HG02870 (cell line): ENCODE results near the gene ROR2.

Source experiments
- ATAC-seq: cut with Tn5 transposase; IDR thresholded peaks from one replicate; pipeline ENCODE4 v1.9.1; 2021; ENCODE audit warnings: mild to moderate bottlenecking, moderate library complexity; ENCODE audit not compliant: unreplicated experiment

The ROR2 gene

GRCh38 chr9:91843623-91844148 is 106.3 kb downstream of the ROR2 start:
- no peak for ATAC-seq

DNA sequence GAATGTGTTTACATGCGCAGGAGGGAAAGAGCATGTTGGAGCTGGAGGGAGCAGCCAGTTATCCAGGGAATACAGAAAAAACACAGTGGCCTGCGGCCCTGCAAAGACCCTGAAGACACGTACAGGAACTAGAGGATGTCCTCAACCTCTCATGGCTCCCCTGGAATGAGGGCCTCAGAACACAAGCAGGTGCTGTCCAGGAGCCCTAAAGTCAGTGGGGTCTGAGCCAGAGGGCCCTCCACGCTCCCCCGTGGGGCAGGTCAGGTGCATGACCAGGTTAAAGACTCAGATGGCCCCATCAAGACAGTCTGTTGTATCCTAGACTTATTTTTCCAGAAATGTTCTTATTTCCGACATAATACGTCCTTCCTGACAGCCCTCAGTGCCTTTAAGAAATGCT is 106.9 kb downstream of the ROR2 start:
- no peak for ATAC-seq

DNA sequence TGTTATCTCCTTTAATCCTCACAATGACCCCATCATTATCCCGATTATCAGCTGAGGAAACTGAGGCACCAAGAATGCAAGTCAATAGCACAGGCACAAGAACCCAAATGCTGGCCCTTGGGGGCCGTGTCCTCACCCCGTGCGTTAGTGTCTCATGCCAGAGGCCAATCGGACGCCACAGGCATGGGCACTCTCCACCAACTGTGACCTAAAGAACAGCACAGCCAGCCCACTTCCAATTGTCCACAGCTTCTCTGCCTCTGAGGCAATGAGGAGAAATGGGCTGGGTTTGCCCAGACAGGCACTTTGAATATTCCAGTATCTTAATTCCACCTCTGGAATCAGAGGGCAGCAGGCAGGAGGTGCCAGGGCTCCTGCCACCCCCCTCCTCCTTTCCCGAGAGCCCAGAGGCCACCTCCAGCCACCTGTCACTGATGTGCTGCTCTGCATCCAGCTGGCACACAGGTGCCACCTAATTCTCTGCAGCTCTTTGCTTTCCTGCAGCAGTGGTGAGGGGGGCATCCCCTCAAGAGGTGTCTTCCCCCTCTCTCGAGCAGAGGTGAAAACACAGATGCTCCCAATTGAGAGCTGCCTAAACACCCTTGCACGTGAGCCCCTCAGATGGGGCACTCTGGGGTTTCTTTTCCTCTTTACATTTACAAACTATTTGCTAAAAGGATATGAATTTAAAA is 107.5 kb downstream of the ROR2 start:
- ATAC-seq, result no peak

DNA sequence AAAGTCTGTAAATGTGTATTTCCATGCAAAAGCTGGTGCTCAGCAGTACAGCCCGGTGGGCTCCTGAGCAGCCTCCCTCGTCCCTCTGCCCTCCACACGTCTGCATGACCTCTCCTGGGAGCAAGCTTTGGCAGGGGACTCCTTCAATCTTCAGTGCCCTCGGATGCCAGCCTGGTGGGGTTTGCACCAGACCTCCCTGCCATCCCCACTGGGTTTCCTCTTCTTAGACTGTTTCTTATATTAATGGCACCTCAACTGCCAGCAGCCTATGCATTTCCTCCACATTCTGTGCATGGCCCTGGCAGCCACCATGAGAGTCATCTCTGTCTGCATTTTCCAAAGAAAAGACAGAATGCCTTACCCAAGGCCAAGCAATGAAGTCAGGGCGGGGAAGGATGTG is 108.4 kb downstream of the ROR2 start:
- ATAC-seq, result no peak

- ATAC-seq, result no peak
These were observed 109.1 kb downstream of the ROR2 start for GRCh38 chr9:91840882-91841281.

GRCh38 chr9:91840469-91840868 is 109.6 kb downstream of the ROR2 start:
- ATAC-seq, result no peak

GRCh38 chr9:91839926-91840465 is 110.0 kb downstream of the ROR2 start:
- no peak for ATAC-seq

DNA sequence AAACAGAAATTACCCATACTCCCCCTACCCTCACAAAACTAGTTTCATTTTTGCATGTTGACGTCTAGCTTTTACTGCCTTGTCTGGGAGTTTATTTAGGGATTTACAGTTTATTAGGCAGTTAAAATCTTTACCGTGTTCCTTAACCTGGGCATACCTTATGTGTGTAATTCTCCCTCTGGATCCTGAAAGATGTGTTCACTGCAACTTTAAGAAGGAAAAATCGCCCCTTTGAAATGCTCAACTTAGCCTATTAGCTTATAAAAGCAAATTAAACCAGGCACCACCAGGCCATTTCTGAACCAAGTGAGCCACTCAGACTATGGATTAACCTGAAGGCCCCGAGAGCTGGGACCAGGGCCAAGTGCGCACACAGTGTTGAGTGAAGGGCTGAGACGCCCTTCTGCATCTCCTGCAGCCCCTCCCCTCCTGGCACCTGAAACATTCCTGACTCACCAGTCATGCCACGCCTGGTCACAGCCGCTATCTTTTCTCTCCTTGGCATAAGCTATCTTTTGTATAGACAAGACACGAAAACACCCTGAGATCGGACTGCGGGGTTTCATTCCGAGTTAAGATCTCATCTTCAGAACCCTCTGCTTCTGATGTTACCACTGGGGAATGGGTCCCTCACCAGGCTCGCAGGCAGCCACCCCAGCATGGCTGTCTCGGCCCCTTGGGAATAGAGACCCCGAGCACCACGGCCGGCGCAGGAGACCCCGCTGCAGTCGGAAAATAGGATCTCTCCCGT is 111.9 kb downstream of the ROR2 start:
- no peak for ATAC-seq

- ATAC-seq, result no peak
These were observed 113.5 kb downstream of the ROR2 start for GRCh38 chr9:91836515-91836914.

- no peak for ATAC-seq
These were observed 114.4 kb downstream of the ROR2 start for GRCh38 chr9:91835632-91836031.

DNA sequence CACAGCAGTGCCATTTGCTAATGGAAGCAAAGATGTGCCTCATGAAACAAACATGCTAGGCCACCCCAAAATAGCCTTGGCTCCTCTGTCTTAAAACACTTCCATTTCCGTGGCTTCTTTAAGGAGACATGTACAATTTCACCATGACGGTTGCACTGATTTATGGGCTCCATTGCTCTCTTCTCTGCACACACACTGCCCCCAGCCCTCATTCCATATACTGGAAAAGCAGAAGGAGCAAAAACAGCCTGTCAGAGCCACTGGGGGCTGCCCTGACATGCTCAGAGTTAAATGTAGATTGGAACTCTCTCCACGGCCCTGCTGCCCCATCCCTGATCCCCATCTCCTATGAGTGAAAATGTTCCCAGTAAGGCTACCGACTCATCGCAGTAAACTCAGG is 114.8 kb downstream of the ROR2 start:
- no peak for ATAC-seq

DNA sequence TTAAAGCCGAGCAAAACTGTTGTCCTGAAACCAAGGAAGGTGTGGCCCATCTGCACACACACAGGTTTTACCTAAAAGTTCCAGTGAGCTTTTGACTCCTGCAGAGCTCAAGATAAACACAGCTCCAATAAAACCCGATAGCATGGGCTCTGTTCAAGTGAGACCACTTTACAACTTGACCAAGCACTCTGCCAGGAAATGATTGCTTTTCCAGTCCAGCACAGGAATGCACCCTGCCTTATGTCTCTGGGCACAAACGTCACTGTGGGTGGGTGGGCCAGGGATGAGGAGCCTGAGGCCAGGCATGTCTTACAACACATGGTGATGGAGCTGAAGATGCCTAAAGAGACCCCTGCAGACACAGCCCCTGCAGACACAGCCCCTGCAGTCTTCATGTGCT is 115.3 kb downstream of the ROR2 start:
- ATAC-seq, result no peak

DNA sequence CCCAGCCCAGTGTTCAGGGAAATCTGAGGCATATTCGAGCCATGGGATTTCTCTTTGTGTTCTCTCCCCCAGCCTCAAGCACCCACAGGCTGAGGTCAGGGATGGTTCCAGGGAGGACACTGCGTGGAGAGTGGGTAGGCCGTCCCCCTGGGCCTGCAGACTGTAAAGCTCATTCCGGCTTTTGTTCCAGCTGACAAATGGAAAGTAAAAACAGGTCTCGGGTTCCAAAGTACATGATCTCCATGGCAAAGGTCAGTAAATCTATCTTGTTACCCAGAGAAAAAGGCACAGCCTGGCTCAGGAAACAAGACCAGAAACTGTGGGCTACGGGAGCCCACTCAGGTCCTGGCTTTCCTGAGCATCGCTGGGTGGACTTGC is 116.2 kb downstream of the ROR2 start:
- ATAC-seq, result no peak

GRCh38 chr9:91833096-91833877 is 116.7 kb downstream of the ROR2 start:
- no peak for ATAC-seq

DNA sequence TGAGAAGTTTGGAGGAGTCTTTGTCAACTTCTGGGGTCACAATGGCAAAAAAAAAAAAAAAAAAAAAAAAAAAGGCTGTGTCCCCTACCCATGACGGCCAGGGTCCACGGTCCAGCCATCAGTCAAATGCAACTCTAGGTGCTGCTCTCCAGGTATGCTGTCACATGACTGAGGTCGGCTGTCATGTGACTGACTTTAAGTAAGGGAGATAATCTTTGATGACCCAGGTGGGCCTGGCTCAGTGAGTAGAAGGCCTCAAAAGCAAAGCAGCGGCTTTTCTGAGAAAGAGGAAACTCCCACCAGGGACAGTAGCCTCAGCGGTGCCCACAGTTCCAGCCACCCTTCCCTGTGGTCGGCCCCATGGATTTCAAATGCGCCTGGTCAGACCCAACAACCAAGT is 117.7 kb downstream of the ROR2 start:
- ATAC-seq, result no peak

DNA sequence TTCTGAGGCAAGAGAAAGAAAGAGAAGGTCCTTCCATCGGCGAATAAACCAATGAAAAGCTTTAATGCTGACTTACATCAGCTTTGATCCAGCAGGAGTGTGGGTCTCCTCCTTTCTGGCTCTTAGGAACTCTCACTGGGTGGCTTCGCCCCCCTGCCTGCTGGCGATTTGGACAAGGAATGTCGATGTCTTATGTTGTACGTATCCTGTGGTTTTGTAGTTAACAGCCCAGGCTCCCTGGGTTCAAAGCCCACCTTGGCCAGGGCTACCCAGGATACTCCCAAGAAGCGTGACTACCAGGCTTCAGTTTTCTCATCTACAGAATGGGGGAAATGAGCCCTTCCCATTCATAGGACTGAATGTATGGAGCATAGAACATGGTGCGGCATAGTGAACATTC is 124.2 kb downstream of the ROR2 start:
- no peak for ATAC-seq

DNA sequence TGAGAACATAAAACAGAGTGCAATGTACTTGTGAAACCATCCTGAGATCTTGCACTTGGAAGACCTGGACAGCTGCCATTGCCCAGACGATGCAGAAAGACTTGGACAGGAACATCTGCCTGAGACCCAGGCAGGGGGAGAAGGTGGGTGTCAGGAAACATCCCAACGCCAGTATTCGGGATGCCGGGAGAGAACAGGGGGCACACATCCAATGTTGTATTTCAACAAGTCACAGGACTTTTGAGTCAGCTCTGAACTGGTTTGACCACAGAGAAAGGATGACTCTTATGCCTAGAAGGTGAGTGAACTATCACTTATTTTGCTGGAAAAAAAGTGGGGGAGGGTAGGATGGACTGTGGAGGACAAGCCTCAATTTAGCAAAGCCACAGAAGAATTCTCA is 124.6 kb downstream of the ROR2 start:
- no peak for ATAC-seq

DNA sequence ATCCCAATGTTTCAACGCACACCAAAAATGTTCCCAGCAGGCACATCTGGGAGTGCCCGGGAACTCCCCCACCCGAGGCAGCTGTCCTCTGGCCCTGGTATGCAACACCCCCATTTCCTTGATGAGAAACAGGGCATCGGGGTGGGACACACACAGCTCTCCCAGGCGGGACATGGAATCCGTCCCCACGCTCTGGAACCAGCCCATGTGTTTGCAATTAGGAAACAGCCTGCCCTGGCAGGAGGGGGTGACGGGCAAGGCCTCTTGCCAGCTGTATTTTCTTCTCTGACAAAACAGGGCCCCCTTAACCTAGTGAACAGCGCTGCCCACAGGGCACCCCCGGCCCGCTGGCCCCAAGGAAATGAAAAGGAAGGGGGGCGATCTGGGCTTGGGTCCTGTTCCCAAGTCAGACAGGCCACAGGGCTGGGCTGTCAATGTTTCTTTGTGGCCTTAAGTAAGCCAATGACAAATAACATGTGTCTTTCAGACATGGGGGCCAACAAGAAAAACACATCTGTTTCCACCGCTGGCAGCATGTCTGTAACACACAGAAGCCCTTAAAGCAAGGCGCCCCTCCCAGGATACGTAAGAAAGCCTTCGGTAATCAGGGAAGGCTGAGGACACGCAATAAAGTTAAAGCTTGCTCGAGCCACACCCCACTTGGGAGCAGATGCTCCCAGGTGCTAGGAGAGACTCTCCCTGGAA is 125.3 kb downstream of the ROR2 start:
- no peak for ATAC-seq

GRCh38 chr9:91824151-91824550 is 125.9 kb downstream of the ROR2 start:
- ATAC-seq, result no peak

- ATAC-seq, result no peak
These were observed 128.8 kb downstream of the ROR2 start for GRCh38 chr9:91820949-91821880.
